H1 (cell line): Measurements from ENCODE around the gene DSC3. TPM values are rescaled to one million over a fixed set of nuclear protein-coding genes. Genes with fewer than 3 reads are reported as not detected.

Source experiments
- CTCF ChIA-PET: fragments of 300-600 bp; sonication (Branson Sonifier 250); formaldehyde crosslinking; loops from one replicate; lab custom pipeline; 2021; ENCODE audit not compliant: partially characterized antibody; lab: Charles Lee
- POLR2A ChIA-PET: fragments of 300-600 bp; sonication (Branson Sonifier 250); formaldehyde crosslinking; loops from one replicate; lab custom pipeline; 2021; ENCODE audit warnings: inconsistent platforms; ENCODE audit not compliant: partially characterized antibody; lab: Charles Lee
- DNase-seq, 2 experiments: peaks; one replicate each; pipeline versions ENCODE4 v3.0.0 to v3.0.0-alpha.2; 2010 to 2022; ENCODE audit warnings: low spot score in 2 of 2, low read depth in 1 of 2, mixed read lengths in 1 of 2
- FAIRE-seq: peaks from 2 replicates; lab custom pipeline; 2011; peaks lifted over from hg19 to GRCh38; lab: Jason Lieb, UNC
- H2AFZ ChIP-seq: 2 replicates; pipeline ENCODE4 v1.8.1; 2012; ENCODE audit warnings: low read length, inconsistent platforms
- H2AK5ac ChIP-seq: 2 replicates; pipeline ENCODE4 v1.6.1; 2013; ENCODE audit warnings: low read depth, low read length
- H2BK120ac ChIP-seq: replicated peaks from 2 replicates; pipeline ENCODE3; 2013; ENCODE audit warnings: low read depth, low read length, inconsistent platforms
- H2BK12ac ChIP-seq: 2 replicates; pipeline ENCODE4 v1.6.1; 2013; ENCODE audit warnings: low read depth, low read length
- H2BK15ac ChIP-seq: 2 replicates; pipeline ENCODE4 v1.6.1; 2013; ENCODE audit warnings: low read length
- H2BK20ac ChIP-seq: 2 replicates; pipeline ENCODE4 v1.6.1; 2013; ENCODE audit warnings: low read length
- H2BK5ac ChIP-seq: 2 replicates; pipeline ENCODE4 v1.6.1; 2013; ENCODE audit warnings: low read depth, low read length
- H3K14ac ChIP-seq: 2 replicates; pipeline ENCODE4 v1.6.1; 2013; ENCODE audit warnings: inconsistent platforms; ENCODE audit not compliant: insufficient read length
- H3K18ac ChIP-seq: 2 replicates; pipeline ENCODE4 v1.6.1; 2013; ENCODE audit warnings: low read length; ENCODE audit errors: extremely low read depth
- H3K23ac ChIP-seq: 2 replicates; pipeline ENCODE4 v1.6.1; 2013; ENCODE audit warnings: inconsistent platforms; ENCODE audit not compliant: insufficient read length
- H3K23me2 ChIP-seq: 2 replicates; pipeline ENCODE4 v1.6.1; 2013; ENCODE audit warnings: low read depth, low read length
- H3K27ac ChIP-seq: 2 replicates; pipeline ENCODE4 v1.6.1; 2011; ENCODE audit warnings: low read depth, low read length, inconsistent platforms
- H3K27me3 ChIP-seq, 4 experiments: replicated peaks in 1 of 4; 1 replicate in 1 of 4; 2 replicates in 3 of 4; pipeline versions ENCODE4 v1.6.1 to v1.8.1; 2011 to 2013; ENCODE audit warnings: low read length in 3 of 4, mild to moderate bottlenecking in 3 of 4, inconsistent platforms in 2 of 4, mixed read lengths in 2 of 4, moderate library complexity in 1 of 4; ENCODE audit not compliant: control insufficient read depth in 3 of 4, insufficient read depth in 3 of 4; ENCODE audit errors: extremely low read depth in 1 of 4
- H3K36me3 ChIP-seq, 4 experiments: 2 replicates each; pipeline versions ENCODE4 v1.6.1 to v1.8.1; 2011 to 2013; ENCODE audit warnings: mild to moderate bottlenecking in 4 of 4, low read length in 3 of 4, moderate library complexity in 2 of 4, control low read depth in 1 of 4, inconsistent platforms in 1 of 4; ENCODE audit not compliant: insufficient read depth in 4 of 4, control insufficient read depth in 2 of 4
- H3K4ac ChIP-seq: replicated peaks from 2 replicates; pipeline ENCODE3; 2013; ENCODE audit warnings: low read length, low read depth, mixed read lengths, inconsistent platforms; ENCODE audit not compliant: insufficient read length
- H3K4me1 ChIP-seq, 4 experiments: replicated peaks in 1 of 4; 1 replicate in 1 of 4; 2 replicates in 3 of 4; pipeline versions ENCODE4 v1.6.1 to v1.8.1; 2011 to 2013; ENCODE audit warnings: low read length in 3 of 4, inconsistent platforms in 2 of 4, mixed read lengths in 1 of 4; ENCODE audit not compliant: insufficient read depth in 4 of 4, control insufficient read depth in 3 of 4
- H3K4me2 ChIP-seq, 2 experiments: 2 replicates each; pipeline versions ENCODE4 v1.6.1 to v1.8.1; 2011 to 2013; ENCODE audit warnings: low read depth in 2 of 2, low read length in 2 of 2, control low read depth in 1 of 2, inconsistent platforms in 1 of 2, mild to moderate bottlenecking in 1 of 2; ENCODE audit not compliant: insufficient read depth in 1 of 2
- H3K4me3 ChIP-seq, 4 experiments: fragments of 200-600, 300-600 bp in 1 of 4; sonication (generic), shearing (Covaris generic), sonication (Bioruptor Twin) in 1 of 4; 2 replicates each; pipeline versions ENCODE4 v1.5.1 to v1.8.1; 2011 to 2016; ENCODE audit warnings: low read length in 4 of 4, low read depth in 3 of 4, control low read depth in 2 of 4, inconsistent platforms in 2 of 4, mild to moderate bottlenecking in 2 of 4, mixed read lengths in 1 of 4, moderate library complexity in 1 of 4; ENCODE audit not compliant: insufficient read depth in 2 of 4; ENCODE audit errors: extremely low read depth in 1 of 4
- H3K56ac ChIP-seq: replicated peaks from 2 replicates; pipeline ENCODE3; 2013; ENCODE audit warnings: low read depth, mild to moderate bottlenecking, mixed read lengths, low read length, inconsistent platforms; ENCODE audit not compliant: insufficient read length
- H3K79me1 ChIP-seq: 2 replicates; pipeline ENCODE4 v1.6.1; 2013; ENCODE audit warnings: low read depth, low read length, control low read depth
- H3K79me2 ChIP-seq, 2 experiments: 2 replicates each; pipeline versions ENCODE4 v1.6.1 to v1.8.1; 2012 to 2013; ENCODE audit warnings: low read length in 2 of 2, mild to moderate bottlenecking in 2 of 2, inconsistent platforms in 1 of 2; ENCODE audit not compliant: insufficient read depth in 2 of 2, control insufficient read depth in 1 of 2
- H3K9ac ChIP-seq, 4 experiments: replicated peaks in 1 of 4; 1 replicate in 1 of 4; 2 replicates in 3 of 4; pipeline versions ENCODE4 v1.6.1 to v1.8.1; 2011 to 2013; ENCODE audit warnings: low read depth in 3 of 4, low read length in 3 of 4, control low read depth in 2 of 4, mild to moderate bottlenecking in 2 of 4, moderate library complexity in 2 of 4, inconsistent platforms in 1 of 4; ENCODE audit errors: extremely low read depth in 1 of 4
- H3K9me3 ChIP-seq, 2 experiments: 2 replicates each; pipeline versions ENCODE4 v1.6.1 to v1.8.1; 2012 to 2013; ENCODE audit warnings: mild to moderate bottlenecking in 2 of 2, moderate library complexity in 2 of 2, control low read depth in 1 of 2, inconsistent platforms in 1 of 2, low read depth in 1 of 2, low read length in 1 of 2, mixed read lengths in 1 of 2; ENCODE audit not compliant: insufficient read depth in 2 of 2
- H4K20me1 ChIP-seq, 2 experiments: replicated peaks in 1 of 2; 2 replicates each; pipeline versions ENCODE3 to v1.8.1; 2011 to 2013; ENCODE audit warnings: inconsistent platforms in 2 of 2, low read length in 2 of 2, mild to moderate bottlenecking in 1 of 2; ENCODE audit not compliant: insufficient read depth in 2 of 2, control insufficient read depth in 1 of 2
- H4K5ac ChIP-seq: 2 replicates; pipeline ENCODE4 v1.6.1; 2013; ENCODE audit warnings: low read length, low read depth, mixed read lengths, inconsistent platforms; ENCODE audit not compliant: insufficient read length
- H4K8ac ChIP-seq: 2 replicates; pipeline ENCODE4 v1.8.0; 2013; ENCODE audit warnings: mild to moderate bottlenecking, moderate library complexity, low read length, inconsistent platforms; ENCODE audit not compliant: insufficient read depth; ENCODE audit errors: extremely low read depth
- H4K91ac ChIP-seq: replicated peaks from 2 replicates; pipeline ENCODE3; 2013; ENCODE audit warnings: low read length, mixed read lengths, inconsistent platforms; ENCODE audit not compliant: insufficient read length
- BRCA1 ChIP-seq: IDR thresholded peaks from 2 replicates; pipeline ENCODE4 v1.6.1; 2012; ENCODE audit warnings: low read depth, low read length, improper control_type of control experiment
- GABPA ChIP-seq: IDR thresholded peaks from 2 replicates; pipeline ENCODE4 v1.6.1; 2011; ENCODE audit warnings: mild to moderate bottlenecking, low read length, moderate library complexity, borderline replicate concordance; ENCODE audit not compliant: insufficient read depth
- JUN ChIP-seq: IDR thresholded peaks from 2 replicates; pipeline ENCODE4 v1.6.1; 2011; ENCODE audit warnings: low read depth, mild to moderate bottlenecking, improper control_type of control experiment, low read length
- KDM1A ChIP-seq: fragments of 200-600, 300-600 bp; sonication (generic); IDR thresholded peaks from 2 replicates; pipeline ENCODE4 v1.7.1; 2016; ENCODE audit warnings: mild to moderate bottlenecking, low read length, borderline replicate concordance
- SIN3A ChIP-seq, 2 experiments: IDR thresholded peaks in 1 of 2; conservative IDR thresholded peaks in 1 of 2; 2 replicates each; pipeline ENCODE4 v1.6.1; 2011 to 2012; ENCODE audit warnings: low read length in 2 of 2, improper control_type of control experiment in 1 of 2, low read depth in 1 of 2, mild to moderate bottlenecking in 1 of 2
- YY1 ChIP-seq: IDR thresholded peaks from 2 replicates; pipeline ENCODE4 v1.6.1; 2011; ENCODE audit warnings: low read depth, mild to moderate bottlenecking, low read length
- ZNF274 ChIP-seq: IDR thresholded peaks from 2 replicates; pipeline ENCODE4 v1.7.0; 2012; ENCODE audit warnings: low read length, borderline replicate concordance; ENCODE audit errors: extremely low read depth
- WGBS, 2 experiments: shearing (Covaris generic) in 1 of 2; methylation state at CpG; one replicate each; pipeline versions ENCODE4 v1.1.6 to v1.1.7; 2013 to 2015; ENCODE audit warnings: low lambda C conversion rate in 2 of 2, mixed read lengths in 2 of 2, inconsistent platforms in 1 of 2, low coverage in 1 of 2, missing lambda C conversion rate in 1 of 2; ENCODE audit not compliant: insufficient replicate concordance in 2 of 2, insufficient coverage in 1 of 2, insufficient read length in 1 of 2; ENCODE audit errors: extremely low coverage in 1 of 2, missing lambda C conversion rate in 1 of 2; 5-methylcytosine and 5-hydroxymethylcytosine counted together
- polyA plus RNA-seq, 7 experiments: library from polyadenylated mRNA; depleted of rRNA in 3 of 7; stranded (reverse) in 5 of 7; unstranded in 2 of 7; fragments of >200 nt in 5 of 7; fragments of 200-250 nt in 2 of 7; gene quantifications; 1 replicate in 5 of 7; 2 replicates in 1 of 7; 4 replicates in 1 of 7; pipeline versions ENCODE4 v1.2.1 to v1.2.3, GENCODE V29; 2011 to 2013; ENCODE audit warnings: missing spikeins in 2 of 7, mixed read lengths in 2 of 7
- total RNA-seq: library from RNA; stranded (reverse); fragmentation: NEBNext Ultra II Directional; extraction: Animal tissue kit (Norgen Biotek cat#: 25700); gene quantifications from 2 replicates; pipeline ENCODE4 v1.2.1, GENCODE V29; 2021

Gene DSC3
- total and polyA plus RNA-seq, 2 of the 8 experiments (the other 6 are each of a cell fraction or from before 2014, with no cell fraction given), result 0.70 to 3.7 TPM

- no peak overlapping the region for H3K23ac ChIP-seq
- TF ChIP-seq GABPA (no peak), ZNF274 (no peak), KDM1A (no peak), JUN (no peak), BRCA1 (no peak), YY1 (no peak), SIN3A (conservative IDR thresholded peaks at IDR 0.05 in 1 of 2, IDR thresholded peaks at IDR 0.05 in 1 of 2; ENCODE audit: low read depth in 1 of 2, low read length in 2 of 2) (no peak)
- H2AK5ac ChIP-seq, result no peak overlapping the region
- no peak overlapping the region for H3K4ac ChIP-seq
- no peak overlapping the region for H3K18ac ChIP-seq
- ChIA-PET CTCF (interaction anchor here (0.6 to 1.0 kb wide), 2 partner anchors 15 to 17 kb away, joined by 3 read pairs; no protein-coding TSS in a partner anchor), POLR2A (no interaction called here)
- no peak overlapping the region for H3K4me2 ChIP-seq
- no peaks in the 10 kb centered on the region for H3K36me3 ChIP-seq
- no peak overlapping the region for H2BK120ac ChIP-seq
- no peak overlapping the region for H3K14ac ChIP-seq
- no peaks in the 10 kb centered on the region for H3K23me2 ChIP-seq
- H3K27me3 ChIP-seq, result no peaks in the 10 kb centered on the region
- H3K4me1 ChIP-seq, result no peaks in the 10 kb centered on the region
- 93% methylated on average over 3 of the region's 3 CpGs; no CpG with 5 or more reads in 1 of the 2 experiments for WGBS, 2 experiments
- no peaks in the 10 kb centered on the region for H3K9me3 ChIP-seq
- no peak overlapping the region for H3K27ac ChIP-seq
- no peak overlapping the region for H2BK20ac ChIP-seq
- no peak overlapping the region for H2BK12ac ChIP-seq
- no peaks in the 10 kb centered on the region for H4K20me1 ChIP-seq
- no peak overlapping the region for H3K56ac ChIP-seq
- H3K4me3 ChIP-seq, result no peak overlapping the region
- no peak overlapping the region for H4K5ac ChIP-seq
- H4K8ac ChIP-seq, result no peak overlapping the region
- no peak overlapping the region; a peak in 1 of 7 replicates for H3K9ac ChIP-seq
- H2BK15ac ChIP-seq, result no peak overlapping the region
- H3K79me2 ChIP-seq, result no peaks in the 10 kb centered on the region
- no peak for DNase-seq
- H3K79me1 ChIP-seq, result no peaks in the 10 kb centered on the region
- no peak overlapping the region for H2AFZ ChIP-seq
- H4K91ac ChIP-seq, result no peak overlapping the region
- H2BK5ac ChIP-seq, result no peak overlapping the region
- FAIRE-seq, result no peak
These were observed 26.7 kb downstream of the DSC3 start for GRCh38 chr18:31015715-31016434.
